Gastroesophageal sphincter (tissue), 4 donors: Measurements from ENCODE around the gene KLHL29. TPM values are rescaled to one million over a fixed set of nuclear protein-coding genes. Genes with fewer than 3 reads are reported as not detected.

Source experiments
- ATAC-seq: fragments of 150-250 bp; one replicate; pipeline ENCODE4 v1.9.1; 2016; ENCODE audit warnings: mild to moderate bottlenecking, moderate library complexity
- H3K27ac ChIP-seq, 4 donors: fragments of 200-600 bp; sonication (generic) in 3 of 4; 1 replicate in 3 of 4; 2 replicates in 1 of 4; pipeline ENCODE4 v1.5.1; 2016 to 2019
- H3K27me3 ChIP-seq: fragments of 200-600 bp; sonication (generic); one replicate; pipeline ENCODE4 v1.5.1; 2019
- H3K36me3 ChIP-seq, 2 donors: fragments of 200-600 bp; sonication (generic); one replicate each; pipeline ENCODE4 v1.5.1; 2019; ENCODE audit warnings: control low read depth in 1 of 2
- H3K4me1 ChIP-seq, 3 donors: fragments of 200-600 bp; sonication (generic); 1 replicate in 2 of 3; 2 replicates in 1 of 3; pipeline ENCODE4 v1.5.1; 2016 to 2019; ENCODE audit warnings: control low read depth in 2 of 3
- H3K4me3 ChIP-seq, 2 donors: fragments of 200-600 bp; sonication (generic); one replicate each; pipeline ENCODE4 v1.5.1; 2019; ENCODE audit warnings: mild to moderate bottlenecking in 1 of 2, moderate library complexity in 1 of 2
- H3K9me3 ChIP-seq, 3 donors: fragments of 200-600 bp; sonication (generic); one replicate each; pipeline ENCODE4 v1.5.1; 2017 to 2019; ENCODE audit warnings: control low read depth in 2 of 3
- CTCF ChIP-seq, 4 experiments: fragments of 200-600 bp in 2 of 4; fragments of 450-650 bp in 2 of 4; sonication (generic) in 1 of 4; IDR thresholded peaks; one replicate each; pipeline ENCODE4 v1.5.1; 2017 to 2019; ENCODE audit warnings: antibody characterized with exemption in 4 of 4, mild to moderate bottlenecking in 2 of 4, moderate library complexity in 2 of 4
- EP300 ChIP-seq: sonication (generic); formaldehyde crosslinking; IDR thresholded peaks from one replicate; pipeline ENCODE4 v1.6.1; 2017; ENCODE audit warnings: antibody characterized with exemption, mild to moderate bottlenecking
- POLR2A ChIP-seq, 2 donors: fragments of 450-650 bp; IDR thresholded peaks; one replicate each; pipeline ENCODE4 v1.6.1; 2017; ENCODE audit warnings: antibody characterized with exemption in 2 of 2, mild to moderate bottlenecking in 2 of 2, moderate library complexity in 1 of 2
- POLR2AphosphoS5 ChIP-seq: sonication (generic); formaldehyde crosslinking; IDR thresholded peaks from one replicate; pipeline ENCODE4 v1.6.1; 2017; ENCODE audit warnings: antibody characterized with exemption
- WGBS, 2 donors: methylation state at CpG; one replicate each; pipeline ENCODE4 v1.1.5; 2018; ENCODE audit warnings: low coverage in 1 of 2; 5-methylcytosine and 5-hydroxymethylcytosine counted together
- total RNA-seq, 4 donors: library from RNA; depleted of rRNA; stranded (reverse); fragments of >200 nt; gene quantifications; one replicate each; pipeline ENCODE4 v1.1.0, GENCODE V29; 2016

Gene KLHL29
- total RNA-seq, 4 donors from 2014 or later, result 15.2 to 31.5 (median 24.2) TPM

GRCh38 chr2:23624378-23624777 lies 239.4 kb downstream of the KLHL29 start:
- TF ChIP-seq CTCF (IDR thresholded peaks at IDR 0.05) (peak in 2 of 4 experiments; percentile 17 to 20), POLR2AphosphoS5 (no peak)
- no peak for ATAC-seq
- no peaks in the 10 kb centered on the region for H3K27me3 ChIP-seq
- no peak overlapping the region for H3K4me3 ChIP-seq
- H3K27ac ChIP-seq, result peak overlapping the region in 3 of 4 donors; percentile 90 to 98 (median 97)
- no peaks in the 10 kb centered on the region for H3K9me3 ChIP-seq
- WGBS, 2 donors, result 56 to 63% methylated on average over 4 to 5 of the region's 5 CpGs
- H3K36me3 ChIP-seq, result no peaks in the 10 kb centered on the region
- H3K4me1 ChIP-seq, result peaks cover 0 to 66% (median 24%) of the 10 kb centered on the region in 3 donors

- no peaks in the 10 kb centered on the region for H3K36me3 ChIP-seq
- no peak for ATAC-seq
- TF ChIP-seq POLR2A (IDR thresholded peaks at IDR 0.05), result no peak
- TF ChIP-seq CTCF (IDR thresholded peaks at IDR 0.05), result no peak
- TF ChIP-seq EP300, result no peak
- no peak for TF ChIP-seq POLR2AphosphoS5
- peak overlapping the region in 1 of 4 donors; percentile 98 for H3K27ac ChIP-seq
- H3K4me3 ChIP-seq, result no peak overlapping the region
- no peaks in the 10 kb centered on the region for H3K9me3 ChIP-seq
- WGBS, 2 donors, result no CpG with 5 or more reads among the region's 4 CpGs
- no peaks in the 10 kb centered on the region for H3K27me3 ChIP-seq
- H3K4me1 ChIP-seq, result peaks cover 0 to 60% (median 19%) of the 10 kb centered on the region in 3 donors
These were observed 239.9 kb downstream of the KLHL29 start for GRCh38 chr2:23624915-23625314.

- H3K27ac ChIP-seq, result no peak overlapping the region
- H3K36me3 ChIP-seq, result no peaks in the 10 kb centered on the region
- WGBS, 2 donors, result 100% methylated on average over 2 of the region's 4 CpGs; no CpG with 5 or more reads in 1 of the 2 donors
- H3K4me3 ChIP-seq, result no peak overlapping the region
- peaks cover 0 to 52% (median 11%) of the 10 kb centered on the region in 3 donors for H3K4me1 ChIP-seq
- no peak for ATAC-seq
- no peaks in the 10 kb centered on the region for H3K9me3 ChIP-seq
- no peaks in the 10 kb centered on the region for H3K27me3 ChIP-seq
- TF ChIP-seq CTCF (IDR thresholded peaks at IDR 0.05) (no peak), POLR2AphosphoS5 (no peak), EP300 (no peak), POLR2A (IDR thresholded peaks at IDR 0.05) (no peak)
These were observed 240.7 kb downstream of the KLHL29 start for GRCh38 chr2:23625726-23626125.

GRCh38 chr2:23626701-23627230 lies 241.8 kb downstream of the KLHL29 start:
- TF ChIP-seq POLR2A (IDR thresholded peaks at IDR 0.05) (no peak), CTCF (IDR thresholded peaks at IDR 0.05) (no peak), POLR2AphosphoS5 (no peak), EP300 (no peak)
- Histone ChIP-seq H3K4me3 (no peak overlapping the region), H3K4me1 (peaks cover 0 to 42% (median under 1%) of the 10 kb centered on the region in 3 donors), H3K27me3 (no peaks in the 10 kb centered on the region), H3K36me3 (no peaks in the 10 kb centered on the region), H3K9me3 (no peaks in the 10 kb centered on the region), H3K27ac (peak overlapping the region in 1 of 4 donors; percentile 12)
- WGBS, 2 donors, result 90% methylated on average over 8 of the region's 17 CpGs; no CpG with 5 or more reads in 1 of the 2 donors
- no peak for ATAC-seq

- 82 to 83% methylated on average over 6 to 11 of the region's 30 CpGs for WGBS, 2 donors
- peaks cover 0 to 35% (median 0%) of the 10 kb centered on the region in 3 donors for H3K4me1 ChIP-seq
- no peak for TF ChIP-seq CTCF (IDR thresholded peaks at IDR 0.05)
- TF ChIP-seq POLR2AphosphoS5, result no peak
- TF ChIP-seq EP300, result no peak
- TF ChIP-seq POLR2A (IDR thresholded peaks at IDR 0.05), result no peak
- H3K27me3 ChIP-seq, result no peaks in the 10 kb centered on the region
- H3K4me3 ChIP-seq, result no peak overlapping the region
- H3K9me3 ChIP-seq, result no peaks in the 10 kb centered on the region
- no peak for ATAC-seq
- H3K36me3 ChIP-seq, result no peaks in the 10 kb centered on the region
- peak overlapping the region in 1 of 4 donors; percentile 12 for H3K27ac ChIP-seq
These were observed 242.4 kb downstream of the KLHL29 start for GRCh38 chr2:23627236-23628009.
